ENCODE measurements around the gene PITRM1. TPM values are rescaled to one million over a fixed set of nuclear protein-coding genes. Genes with fewer than 3 reads are reported as not detected.

Gene PITRM1
- total RNA-seq, 2 donors from 2014 or later: 70.4 to 99.9 TPM

DNA sequence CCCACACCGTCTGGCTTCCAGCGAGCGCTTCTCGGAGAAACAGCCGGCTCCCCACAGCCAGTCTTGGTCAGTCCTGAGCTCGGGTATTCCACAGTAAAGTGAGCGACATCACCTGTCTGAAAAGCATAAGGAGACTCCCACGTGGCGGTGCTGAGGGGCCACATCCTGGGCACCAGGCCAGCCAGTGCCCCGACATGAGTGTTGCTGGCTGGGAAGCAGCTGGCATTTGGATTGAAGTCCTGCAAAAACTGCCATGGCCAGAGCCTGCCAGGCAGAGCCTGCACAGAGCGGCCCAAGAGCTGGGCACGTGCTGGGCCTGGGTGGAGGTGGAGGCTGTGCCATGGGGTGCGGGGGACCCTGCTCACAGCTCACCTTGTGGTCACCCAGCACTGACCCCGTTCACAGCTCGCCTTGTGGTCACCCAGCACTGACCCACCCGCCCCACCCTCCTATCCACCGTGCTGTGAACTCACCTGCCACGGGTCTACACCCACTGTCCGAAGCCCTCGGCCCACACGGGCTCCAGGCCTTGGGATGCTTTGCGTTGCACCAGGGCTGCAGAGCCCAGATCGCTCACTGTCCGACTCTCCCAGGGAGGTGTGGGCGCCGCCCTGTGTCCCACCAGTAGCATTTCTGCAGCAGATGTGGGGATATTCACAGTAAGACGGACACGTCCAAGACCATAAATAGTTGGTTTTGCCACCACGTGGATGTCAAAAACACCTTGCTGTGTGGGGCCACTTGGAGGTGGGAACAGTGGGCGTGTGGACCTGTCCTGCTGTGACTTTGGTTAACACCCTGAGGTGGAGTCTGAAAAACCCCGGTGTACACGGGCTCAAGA, 48.8 kb downstream of the PITRM1 start:
- Mint-ChIP-seq H3K9me3 (no peaks in the 10 kb centered on the region), H3K4me1 (ENCODE audit: low read depth in 2 of 2) (no peaks in the 10 kb centered on the region), H3K27me3 (no peaks in the 10 kb centered on the region), H3K36me3 (no peaks in the 10 kb centered on the region), H3K4me3 (no peak overlapping the region), H3K27ac (no peak overlapping the region)
- DNase-seq (ENCODE audit: low spot score): no peak
- ATAC-seq: no peak

DNA sequence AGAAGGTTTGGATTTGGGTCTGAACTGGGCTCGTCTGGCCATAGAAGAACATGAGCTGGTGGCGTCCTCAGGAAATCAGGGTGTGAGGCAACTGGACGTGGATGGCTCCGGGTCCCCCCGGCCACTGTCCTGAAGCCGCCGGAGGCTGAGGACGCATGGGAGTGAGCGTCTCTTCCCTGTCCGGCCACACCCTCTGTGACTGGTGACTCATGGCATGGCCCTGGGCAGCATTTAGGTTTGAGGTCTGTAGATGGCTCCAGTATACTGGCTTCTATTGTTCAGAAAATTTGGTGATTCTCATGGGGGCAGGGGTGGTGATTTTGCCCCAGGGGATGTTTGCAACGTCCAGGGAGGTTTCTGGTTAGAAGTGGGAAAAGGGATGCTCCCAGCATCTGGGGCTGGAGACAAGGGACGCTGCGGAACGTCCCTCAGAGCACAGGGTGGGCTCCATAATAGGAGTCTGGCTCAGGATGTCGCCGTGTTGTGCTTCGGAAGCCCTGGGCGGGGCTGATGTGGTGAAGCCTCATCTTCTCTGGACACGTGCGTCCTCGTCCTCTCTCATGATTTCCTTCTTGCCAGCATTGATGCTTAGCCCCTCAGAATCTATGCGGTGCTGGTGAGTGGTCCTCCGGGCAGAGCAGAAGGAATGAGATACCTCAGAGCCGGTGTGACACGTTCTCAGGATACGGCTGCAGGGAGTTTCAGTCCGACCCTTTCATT, 49.9 kb downstream of the PITRM1 start:
- Mint-ChIP-seq H3K27me3 (no peaks in the 10 kb centered on the region), H3K36me3 (peaks cover 5% of the 10 kb centered on the region), H3K4me1 (ENCODE audit: low read depth in 2 of 2) (no peaks in the 10 kb centered on the region), H3K27ac (no peak overlapping the region), H3K9me3 (no peaks in the 10 kb centered on the region), H3K4me3 (no peak overlapping the region)
- ATAC-seq: no peak
- no peak for DNase-seq (ENCODE audit: low spot score)

DNA sequence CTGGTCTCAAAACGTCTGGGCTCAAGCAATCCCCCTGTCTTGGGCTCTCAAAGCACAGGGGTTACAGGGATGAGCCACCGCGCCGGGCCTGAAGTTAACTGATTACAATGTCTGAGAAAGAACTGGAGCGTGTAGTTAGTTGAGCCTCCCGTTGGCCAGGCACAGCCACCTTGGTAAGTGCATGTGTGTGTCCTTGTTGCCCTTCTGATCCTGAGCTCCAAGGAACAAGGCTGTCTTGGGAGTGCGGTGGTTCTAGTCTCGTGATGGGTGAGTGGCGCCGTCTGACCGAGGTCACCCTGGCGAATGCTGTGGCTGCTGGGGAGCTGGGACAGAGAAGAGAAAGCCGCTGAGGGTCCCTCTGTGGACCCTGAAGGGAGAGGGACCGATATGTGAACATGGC, 50.5 kb downstream of the PITRM1 start:
- H3K27ac Mint-ChIP-seq: no peak overlapping the region
- H3K36me3 Mint-ChIP-seq: peaks cover 5% of the 10 kb centered on the region
- no peak overlapping the region for H3K4me3 Mint-ChIP-seq
- no peaks in the 10 kb centered on the region for H3K4me1 Mint-ChIP-seq (ENCODE audit: low read depth in 2 of 2)
- no peaks in the 10 kb centered on the region for H3K9me3 Mint-ChIP-seq
- ATAC-seq: no peak
- H3K27me3 Mint-ChIP-seq: no peaks in the 10 kb centered on the region
- no peak for DNase-seq (ENCODE audit: low spot score)

DNA sequence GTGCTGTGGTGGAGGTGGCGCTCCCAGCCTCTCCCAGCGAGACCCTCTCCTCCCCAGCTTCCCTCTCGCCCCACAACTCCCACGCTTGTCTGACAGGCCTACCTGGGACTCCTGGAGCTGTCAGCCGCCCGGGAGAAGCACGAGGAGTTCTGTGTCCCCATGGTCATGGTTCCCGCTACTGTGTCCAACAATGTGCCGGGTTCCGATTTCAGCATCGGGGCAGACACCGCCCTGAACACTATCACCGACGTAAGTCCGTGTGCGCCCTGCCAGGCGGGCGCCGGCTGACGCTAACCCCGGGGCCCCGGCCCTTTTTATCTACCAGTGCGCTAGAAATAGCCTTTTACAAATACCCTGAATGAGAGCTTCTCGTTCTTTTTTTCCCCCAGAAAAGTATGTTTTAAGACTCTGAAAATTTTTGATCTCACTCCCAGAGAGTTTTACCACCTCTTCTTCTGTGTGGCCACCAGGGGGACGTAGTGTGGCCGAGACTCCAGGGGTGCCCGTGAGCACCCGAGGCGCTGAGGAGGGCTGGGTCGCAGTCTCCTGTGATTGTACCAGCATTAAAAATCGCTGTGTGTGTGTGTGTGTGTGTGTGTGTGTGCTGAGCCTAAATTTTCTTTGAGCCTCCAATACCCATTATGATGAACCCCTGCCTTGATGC, 52.7 kb downstream of the PITRM1 start:
- DNase-seq (ENCODE audit: low spot score) (no peak), ATAC-seq (no peak)
- H3K4me1 Mint-ChIP-seq (ENCODE audit: low read depth in 2 of 2): peaks cover 0 to 1% of the 10 kb centered on the region in 2 donors
- H3K27me3 Mint-ChIP-seq: no peaks in the 10 kb centered on the region
- H3K36me3 Mint-ChIP-seq: peaks cover 13% of the 10 kb centered on the region
- no peaks in the 10 kb centered on the region for H3K9me3 Mint-ChIP-seq
- no peak overlapping the region for H3K27ac Mint-ChIP-seq
- H3K4me3 Mint-ChIP-seq: no peak overlapping the region

DNA sequence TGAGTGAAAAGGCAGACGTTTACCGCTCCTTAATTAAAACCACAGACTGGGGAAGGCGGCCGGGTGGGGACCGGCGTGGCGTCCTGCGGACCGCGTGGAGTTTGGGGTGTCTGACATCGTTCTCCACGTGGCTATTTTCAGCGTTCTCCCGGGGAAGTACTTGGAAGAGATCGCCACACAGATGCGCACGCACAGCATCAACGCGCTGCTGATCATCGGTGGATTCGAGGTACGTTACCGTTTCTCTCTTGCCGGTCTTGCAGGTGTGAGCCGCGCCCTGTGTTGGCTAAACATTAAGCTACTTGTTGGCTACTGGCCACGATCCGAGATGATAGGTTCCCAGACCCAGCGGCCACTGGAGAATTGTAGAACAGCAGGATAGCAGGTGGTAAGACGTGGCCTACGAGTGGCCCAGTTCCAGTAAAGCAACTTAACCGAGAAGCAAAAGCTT, 53.9 kb downstream of the PITRM1 start:
- H3K27me3 Mint-ChIP-seq: no peaks in the 10 kb centered on the region
- DNase-seq (ENCODE audit: low spot score): no peak
- no peak overlapping the region for H3K27ac Mint-ChIP-seq
- H3K9me3 Mint-ChIP-seq: no peaks in the 10 kb centered on the region
- peaks cover 0 to 5% of the 10 kb centered on the region in 2 donors for H3K4me1 Mint-ChIP-seq (ENCODE audit: low read depth in 2 of 2)
- no peak overlapping the region for H3K4me3 Mint-ChIP-seq
- no peak for ATAC-seq
- H3K36me3 Mint-ChIP-seq: peaks cover 17% of the 10 kb centered on the region

DNA sequence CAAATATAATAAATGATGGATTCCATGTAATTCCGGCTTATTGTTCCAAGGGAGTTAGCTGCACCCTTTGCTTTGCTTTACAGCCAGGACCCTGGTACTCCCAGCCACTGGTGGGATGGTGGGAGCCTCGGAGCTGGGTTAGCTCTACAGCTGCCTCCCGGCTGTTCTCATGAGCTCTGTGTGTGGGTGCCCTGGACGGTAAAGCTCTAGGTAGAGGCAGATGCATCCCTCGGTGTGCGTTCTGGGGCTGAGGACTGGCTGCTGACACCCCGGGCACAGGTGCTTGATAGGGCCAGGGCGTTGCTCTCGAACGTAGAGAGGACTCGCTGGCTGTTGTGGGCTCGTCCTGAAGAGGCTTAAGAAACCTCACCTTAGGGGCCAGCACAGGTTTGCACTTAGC, 55.1 kb downstream of the PITRM1 start:
- peaks cover 17% of the 10 kb centered on the region for H3K36me3 Mint-ChIP-seq
- no peak for DNase-seq (ENCODE audit: low spot score)
- H3K9me3 Mint-ChIP-seq: no peaks in the 10 kb centered on the region
- no peak for ATAC-seq
- H3K27me3 Mint-ChIP-seq: no peaks in the 10 kb centered on the region
- H3K4me1 Mint-ChIP-seq (ENCODE audit: low read depth in 2 of 2): peaks cover 0 to 5% of the 10 kb centered on the region in 2 donors
- no peak overlapping the region for H3K4me3 Mint-ChIP-seq
- H3K27ac Mint-ChIP-seq: no peak overlapping the region

DNA sequence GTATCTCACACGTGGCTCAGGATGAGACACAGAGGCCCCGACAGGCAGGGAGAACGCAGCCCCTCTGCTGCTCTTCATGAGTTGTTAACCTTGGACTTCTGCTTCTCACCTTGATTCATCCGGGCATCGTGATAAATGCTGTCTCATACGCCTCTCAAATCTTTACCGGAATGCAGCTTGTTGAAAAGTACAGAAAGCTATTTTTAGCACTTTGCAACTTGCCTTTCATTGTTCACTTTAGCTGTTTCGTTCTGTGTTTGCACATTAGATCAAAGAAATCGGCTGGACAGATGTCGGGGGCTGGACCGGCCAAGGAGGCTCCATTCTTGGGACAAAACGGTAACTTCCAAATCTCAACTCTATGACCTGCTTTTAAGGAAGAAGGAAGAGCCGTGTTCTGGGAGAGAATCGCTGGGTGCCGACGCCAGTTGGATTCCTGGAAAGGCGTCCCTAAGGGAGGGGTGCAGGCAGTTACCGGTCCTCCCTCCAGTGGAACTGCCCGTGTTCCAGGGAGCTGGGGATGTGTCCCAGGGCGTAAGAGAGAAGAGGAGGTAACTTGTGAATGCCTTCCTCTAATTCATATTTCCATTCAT, 56.0 kb downstream of the PITRM1 start:
- Mint-ChIP-seq H3K27me3 (no peaks in the 10 kb centered on the region), H3K36me3 (peaks cover 17% of the 10 kb centered on the region), H3K9me3 (no peaks in the 10 kb centered on the region), H3K4me3 (no peak overlapping the region), H3K4me1 (ENCODE audit: low read depth in 2 of 2) (peaks cover 0 to 5% of the 10 kb centered on the region in 2 donors), H3K27ac (no peak overlapping the region)
- ATAC-seq (no peak), DNase-seq (ENCODE audit: low spot score) (no peak)

DNA sequence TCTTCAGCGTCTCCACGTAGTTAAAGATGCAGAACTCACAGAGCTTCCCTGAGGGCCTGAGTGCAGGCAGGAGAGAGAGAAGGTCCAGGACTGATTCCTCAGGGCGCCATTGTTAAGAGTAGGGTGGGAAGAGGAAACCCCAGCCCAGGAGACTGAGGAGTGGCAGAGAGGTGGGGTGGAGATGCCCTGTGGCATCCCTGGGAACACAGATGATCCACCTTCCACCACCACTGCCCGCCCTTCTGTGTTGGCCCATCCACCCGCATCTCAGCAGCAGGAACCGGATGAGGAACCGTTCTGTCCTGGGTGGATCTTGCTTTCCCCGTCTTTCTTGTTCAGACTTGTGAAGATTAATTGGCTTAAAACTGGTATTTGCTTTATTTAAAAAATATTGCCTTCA, 56.9 kb downstream of the PITRM1 start:
- no peak overlapping the region for H3K27ac Mint-ChIP-seq
- H3K4me1 Mint-ChIP-seq (ENCODE audit: low read depth in 2 of 2): peaks cover 4 to 9% of the 10 kb centered on the region in 2 donors
- no peak overlapping the region for H3K4me3 Mint-ChIP-seq
- H3K27me3 Mint-ChIP-seq: no peaks in the 10 kb centered on the region
- DNase-seq (ENCODE audit: low spot score) (no peak), ATAC-seq (no peak)
- H3K9me3 Mint-ChIP-seq: no peaks in the 10 kb centered on the region
- peaks cover 23% of the 10 kb centered on the region for H3K36me3 Mint-ChIP-seq

DNA sequence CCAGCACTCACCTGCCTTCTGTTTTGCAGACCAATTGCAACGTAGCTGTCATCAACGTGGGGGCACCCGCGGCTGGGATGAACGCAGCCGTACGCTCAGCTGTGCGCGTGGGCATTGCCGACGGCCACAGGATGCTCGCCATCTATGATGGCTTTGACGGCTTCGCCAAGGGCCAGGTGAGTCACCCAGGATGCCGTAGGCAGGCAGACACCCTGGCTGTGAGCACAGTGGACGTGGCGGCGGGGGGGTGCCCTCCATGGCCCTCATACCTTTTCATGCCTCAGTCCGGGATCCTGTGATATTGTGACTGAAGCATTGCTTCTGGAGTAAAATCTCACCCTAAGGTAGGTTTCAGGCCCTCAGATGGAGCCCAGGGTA, 59.2 kb downstream of the PITRM1 start:
- Mint-ChIP-seq H3K27me3 (no peaks in the 10 kb centered on the region), H3K4me1 (ENCODE audit: low read depth in 2 of 2) (peaks cover 7 to 11% of the 10 kb centered on the region in 2 donors), H3K27ac (no peak overlapping the region), H3K36me3 (peaks cover 22% of the 10 kb centered on the region), H3K9me3 (no peaks in the 10 kb centered on the region), H3K4me3 (no peak overlapping the region)
- ATAC-seq: no peak
- DNase-seq (ENCODE audit: low spot score): no peak

DNA sequence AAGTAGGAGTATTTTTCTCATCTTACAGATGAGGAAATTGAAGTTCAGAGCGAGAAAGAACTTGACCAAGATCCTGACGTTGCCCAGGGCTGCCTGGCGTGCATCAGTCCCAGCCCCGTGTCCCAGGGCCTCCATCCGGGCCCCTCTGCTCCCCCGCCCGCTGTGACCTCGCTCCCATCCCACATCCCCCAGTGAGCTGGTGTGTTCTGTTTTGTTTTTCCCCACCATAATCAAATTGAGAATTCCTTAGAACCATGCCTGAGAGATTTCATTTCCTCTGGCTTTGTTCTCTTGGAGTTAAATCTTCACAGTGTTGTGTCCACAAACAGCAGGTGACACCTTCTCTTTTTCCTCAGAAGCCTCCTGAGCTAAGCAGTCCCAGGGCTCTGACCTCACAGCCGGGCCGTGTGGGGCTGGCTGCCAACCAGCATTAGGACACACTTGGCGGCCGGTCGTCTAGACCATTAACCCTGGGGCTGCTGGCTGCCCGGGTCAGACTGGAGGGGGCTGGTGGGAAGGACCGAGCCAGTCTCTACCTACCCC, 60.9 kb downstream of the PITRM1 start:
- no peak overlapping the region for H3K27ac Mint-ChIP-seq
- peaks cover 20% of the 10 kb centered on the region for H3K36me3 Mint-ChIP-seq
- no peaks in the 10 kb centered on the region for H3K9me3 Mint-ChIP-seq
- H3K4me1 Mint-ChIP-seq (ENCODE audit: low read depth in 2 of 2): peaks cover 7 to 11% of the 10 kb centered on the region in 2 donors
- H3K27me3 Mint-ChIP-seq: no peaks in the 10 kb centered on the region
- no peak overlapping the region for H3K4me3 Mint-ChIP-seq
- no peak for DNase-seq (ENCODE audit: low spot score)
- ATAC-seq: no peak

DNA sequence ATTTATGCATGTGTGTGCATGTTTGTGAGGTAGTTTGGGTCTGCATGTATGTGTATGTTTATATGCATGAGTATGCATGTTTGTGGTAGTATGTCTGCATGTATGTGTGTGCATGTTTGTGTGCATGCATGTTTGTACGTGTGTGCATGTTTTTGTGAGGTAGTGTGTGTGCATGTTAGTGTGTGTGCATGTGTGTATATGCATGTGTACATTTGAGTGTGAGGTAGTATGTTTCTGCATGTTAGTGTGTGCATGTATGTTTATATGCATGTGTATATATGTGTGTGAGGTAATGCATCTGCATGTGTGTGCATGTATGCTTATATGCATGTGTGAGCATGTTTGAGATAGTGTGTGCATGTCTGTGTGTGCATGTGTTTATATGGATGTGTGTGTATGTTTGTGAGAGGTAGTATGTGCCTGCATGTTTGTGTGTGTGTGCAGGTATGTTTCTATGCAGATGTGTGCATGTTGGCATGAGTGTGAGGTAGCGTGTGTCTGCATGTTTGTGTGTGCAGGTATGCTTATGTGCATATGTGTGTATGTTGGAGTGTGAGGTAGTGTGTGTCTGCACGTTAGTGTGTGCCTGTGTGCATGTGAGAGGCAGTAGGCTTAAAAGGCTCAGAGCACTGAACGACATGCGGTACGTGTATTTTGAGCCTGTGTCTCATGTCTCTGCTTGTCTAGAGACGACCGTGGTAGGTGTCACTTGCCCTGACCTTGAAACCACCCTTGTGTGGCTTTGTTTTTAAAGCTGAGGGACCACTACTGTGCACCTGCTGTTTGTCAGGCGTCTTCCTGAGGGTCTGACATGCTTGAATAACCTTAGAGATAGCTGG, 61.6 kb downstream of the PITRM1 start:
- ATAC-seq: no peak
- Mint-ChIP-seq H3K9me3 (no peaks in the 10 kb centered on the region), H3K27ac (no peak overlapping the region)

DNA sequence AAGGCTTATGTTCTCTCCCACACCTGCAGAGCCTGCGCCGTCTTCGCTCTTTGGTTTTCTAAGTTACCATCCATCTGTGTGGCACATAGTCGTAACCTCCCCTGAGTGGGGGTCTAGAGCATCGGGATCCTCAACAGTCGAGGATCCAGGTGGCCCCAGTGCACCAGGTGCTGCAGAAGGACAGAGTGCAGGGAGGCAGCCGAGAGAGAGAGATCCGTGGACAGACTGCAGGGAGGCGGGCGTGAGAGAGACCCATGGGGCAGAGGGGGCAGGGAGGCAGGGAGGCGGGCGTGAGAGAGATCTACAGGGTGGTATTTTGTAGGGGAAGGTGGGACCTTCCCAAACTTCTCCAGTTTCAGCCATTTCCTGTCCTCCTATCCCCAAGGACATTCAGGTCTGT, 62.9 kb downstream of the PITRM1 start:
- ATAC-seq (no peak), DNase-seq (ENCODE audit: low spot score) (no peak)
- Mint-ChIP-seq H3K36me3 (peaks cover 11% of the 10 kb centered on the region), H3K27ac (no peak overlapping the region), H3K4me3 (no peak overlapping the region), H3K4me1 (ENCODE audit: low read depth in 2 of 2) (peaks cover 6 to 7% of the 10 kb centered on the region in 2 donors), H3K9me3 (no peaks in the 10 kb centered on the region), H3K27me3 (no peaks in the 10 kb centered on the region)

More for the DNA sequence above, 61.6 kb downstream of the PITRM1 start:
- H3K4me1 Mint-ChIP-seq (ENCODE audit: low read depth in 2 of 2): peaks cover 7 to 11% of the 10 kb centered on the region in 2 donors
- H3K36me3 Mint-ChIP-seq: peaks cover 14% of the 10 kb centered on the region
- DNase-seq (ENCODE audit: low spot score): no peak
- H3K27me3 Mint-ChIP-seq: no peaks in the 10 kb centered on the region
- H3K4me3 Mint-ChIP-seq: no peak overlapping the region

DNA sequence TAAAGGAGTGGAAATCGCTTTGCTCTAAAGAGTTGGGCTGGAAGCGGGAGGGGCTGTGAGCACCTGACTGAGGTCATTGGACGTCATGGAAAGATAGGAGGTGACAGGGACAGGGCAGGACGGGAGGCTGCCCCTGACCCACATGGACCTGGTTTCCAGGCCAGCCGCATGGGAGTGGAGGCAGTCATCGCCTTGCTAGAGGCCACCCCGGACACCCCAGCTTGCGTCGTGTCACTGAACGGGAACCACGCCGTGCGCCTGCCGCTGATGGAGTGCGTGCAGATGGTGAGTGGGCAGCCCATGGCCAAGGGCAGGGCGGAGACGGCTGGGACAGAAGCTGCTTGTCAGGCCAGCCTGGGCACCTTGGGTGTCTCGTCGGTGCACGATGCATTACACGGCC, 63.4 kb downstream of the PITRM1 start:
- H3K4me1 Mint-ChIP-seq (ENCODE audit: low read depth in 2 of 2): peaks cover 6 to 7% of the 10 kb centered on the region in 2 donors
- H3K36me3 Mint-ChIP-seq: peaks cover 10% of the 10 kb centered on the region
- H3K9me3 Mint-ChIP-seq: no peaks in the 10 kb centered on the region

More for the DNA sequence above, 63.4 kb downstream of the PITRM1 start:
- DNase-seq (ENCODE audit: low spot score): no peak
- no peak for ATAC-seq
- Mint-ChIP-seq H3K27ac (no peak overlapping the region), H3K27me3 (no peaks in the 10 kb centered on the region), H3K4me3 (no peak overlapping the region)

Measured in natural killer cell treated with Interleukin-12 subunit alpha and Interleukin-12 subunit beta and Interleukin-15 and Interleukin-18, amount 100 ng/mL, for 72 hours (primary cell).